SU-DHL-6 (cell line): ENCODE results near the gene GRB14.

Experiments
- H2AFZ ChIP-seq: fragments of 200-600 bp; sonication (generic); 2 replicates; pipeline ENCODE4 v1.6.1; 2014; ENCODE audit warnings: low read depth, mild to moderate bottlenecking, moderate library complexity, mixed read lengths, antibody characterized with exemption, low read length; ENCODE audit not compliant: severe bottlenecking
- H3F3A ChIP-seq: fragments of 200-600 bp; shearing (Covaris generic); 2 replicates; pipeline ENCODE4 v1.6.0; 2016; ENCODE audit warnings: antibody characterized with exemption, mild to moderate bottlenecking; ENCODE audit not compliant: insufficient read depth
- H3K27ac ChIP-seq: fragments of 200-600 bp; sonication (generic); 2 replicates; pipeline ENCODE4 v1.5.1; 2016; ENCODE audit warnings: low read depth, mild to moderate bottlenecking, low read length, moderate library complexity, mixed read lengths
- H3K27me3 ChIP-seq: fragments of 200-600 bp; sonication (generic), shearing (Covaris generic); 2 replicates; pipeline ENCODE4 v1.6.0; 2014; ENCODE audit warnings: mild to moderate bottlenecking, low read length
- H3K36me3 ChIP-seq: fragments of 200-600 bp; sonication (generic); 2 replicates; pipeline ENCODE4 v1.6.1; 2014; ENCODE audit warnings: mild to moderate bottlenecking, low read length, mixed read lengths
- H3K4me2 ChIP-seq: fragments of 300-600, 200-600 bp; shearing (Covaris generic), sonication (generic); 2 replicates; pipeline ENCODE4 v1.6.0; 2014; ENCODE audit warnings: low read length, low read depth, mild to moderate bottlenecking; ENCODE audit not compliant: poor library complexity, severe bottlenecking
- H3K4me3 ChIP-seq: fragments of 200-600 bp; sonication (generic); 2 replicates; pipeline ENCODE4 v1.5.1; 2014; ENCODE audit warnings: antibody characterized with exemption, low read length, mild to moderate bottlenecking, mixed read lengths; ENCODE audit not compliant: insufficient read depth, poor library complexity, severe bottlenecking
- H3K79me2 ChIP-seq: fragments of 200-600 bp; sonication (generic); 2 replicates; pipeline ENCODE4 v1.6.1; 2014; ENCODE audit warnings: mild to moderate bottlenecking, low read length, moderate library complexity; ENCODE audit not compliant: insufficient read depth
- H3K9ac ChIP-seq: fragments of 200-600 bp; sonication (generic); 2 replicates; pipeline ENCODE4 v1.7.0; 2014; ENCODE audit warnings: mild to moderate bottlenecking, low read length
- H3K9me2 ChIP-seq: fragments of 200-600 bp; sonication (generic); replicated peaks from 2 replicates; pipeline ENCODE4 v1.6.1; 2014; ENCODE audit warnings: low read length; ENCODE audit not compliant: insufficient read depth
- H3K9me3 ChIP-seq: fragments of 200-600 bp; sonication (generic); 2 replicates; pipeline ENCODE4 v1.6.1; 2014; ENCODE audit warnings: low read length, mixed read lengths; ENCODE audit not compliant: insufficient read depth
- H4K20me1 ChIP-seq: fragments of 200-600 bp; sonication (generic); 2 replicates; pipeline ENCODE4 v1.6.1; 2014; ENCODE audit warnings: low read depth, mild to moderate bottlenecking, antibody characterized with exemption, low read length, moderate library complexity, mixed read lengths
- EZH2phosphoT487 ChIP-seq: fragments of 200-600 bp; sonication (generic), shearing (Covaris generic); conservative IDR thresholded peaks from 2 replicates; pipeline ENCODE4 v1.6.1; 2018; ENCODE audit warnings: mild to moderate bottlenecking, antibody characterized with exemption, low read length, moderate library complexity, mixed read lengths
- TF ChIP-seq, protein P1 (sequence below): fragments of 200-600 bp; sonication (generic); IDR thresholded peaks from one replicate; pipeline ENCODE4 v1.5.1; 2017; ENCODE audit warnings: antibody characterized with exemption, mild to moderate bottlenecking, low read length, moderate library complexity; ENCODE audit not compliant: insufficient read depth, poor library complexity, severe bottlenecking

GRB14 gene

DNA sequence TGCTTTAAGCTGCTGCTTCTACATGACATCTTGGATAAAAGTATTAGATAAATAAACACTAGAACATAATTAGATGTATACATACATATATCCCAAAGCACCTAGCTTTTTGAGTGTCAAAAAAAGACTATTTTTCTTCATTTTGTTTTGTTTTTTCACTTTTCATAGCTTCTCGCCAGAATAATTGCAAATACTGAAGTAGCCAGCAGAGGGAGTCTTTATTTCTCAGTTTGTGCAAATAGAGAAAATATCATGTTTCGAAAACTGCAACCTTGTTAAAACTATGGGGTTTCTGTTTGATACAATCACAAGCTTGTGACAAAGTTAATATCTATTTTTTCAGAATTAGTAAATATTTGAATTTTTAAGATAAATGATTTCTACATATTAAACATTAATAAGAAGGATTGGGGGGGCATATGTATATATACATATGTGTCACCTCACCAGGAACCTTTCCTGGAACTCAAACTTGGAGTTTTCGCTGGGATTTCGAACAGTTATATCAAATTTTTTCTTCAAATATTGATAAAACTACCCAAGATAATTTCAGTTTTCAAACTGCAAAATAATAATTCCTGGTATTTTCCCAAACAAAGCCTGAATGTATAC, 61.0 kb downstream of the GRB14 start:
- no peaks in the 10 kb centered on the region for H3K9me2 ChIP-seq
- H2AFZ ChIP-seq: peak overlapping the region; percentile 34
- no peak overlapping the region for H3K27ac ChIP-seq
- no peaks in the 10 kb centered on the region for H3K79me2 ChIP-seq
- H3K9me3 ChIP-seq: no peaks in the 10 kb centered on the region
- no peak for TF ChIP-seq EZH2phosphoT487
- TF ChIP-seq, protein P1, sequence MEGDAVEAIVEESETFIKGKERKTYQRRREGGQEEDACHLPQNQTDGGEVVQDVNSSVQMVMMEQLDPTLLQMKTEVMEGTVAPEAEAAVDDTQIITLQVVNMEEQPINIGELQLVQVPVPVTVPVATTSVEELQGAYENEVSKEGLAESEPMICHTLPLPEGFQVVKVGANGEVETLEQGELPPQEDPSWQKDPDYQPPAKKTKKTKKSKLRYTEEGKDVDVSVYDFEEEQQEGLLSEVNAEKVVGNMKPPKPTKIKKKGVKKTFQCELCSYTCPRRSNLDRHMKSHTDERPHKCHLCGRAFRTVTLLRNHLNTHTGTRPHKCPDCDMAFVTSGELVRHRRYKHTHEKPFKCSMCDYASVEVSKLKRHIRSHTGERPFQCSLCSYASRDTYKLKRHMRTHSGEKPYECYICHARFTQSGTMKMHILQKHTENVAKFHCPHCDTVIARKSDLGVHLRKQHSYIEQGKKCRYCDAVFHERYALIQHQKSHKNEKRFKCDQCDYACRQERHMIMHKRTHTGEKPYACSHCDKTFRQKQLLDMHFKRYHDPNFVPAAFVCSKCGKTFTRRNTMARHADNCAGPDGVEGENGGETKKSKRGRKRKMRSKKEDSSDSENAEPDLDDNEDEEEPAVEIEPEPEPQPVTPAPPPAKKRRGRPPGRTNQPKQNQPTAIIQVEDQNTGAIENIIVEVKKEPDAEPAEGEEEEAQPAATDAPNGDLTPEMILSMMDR: peak; percentile 75
- H3K27me3 ChIP-seq: no peaks in the 10 kb centered on the region
- H3K9ac ChIP-seq: no peak overlapping the region
- no peaks in the 10 kb centered on the region for H4K20me1 ChIP-seq
- no peaks in the 10 kb centered on the region for H3F3A ChIP-seq
- no peak overlapping the region for H3K4me2 ChIP-seq
- H3K4me3 ChIP-seq: no peak overlapping the region
- H3K36me3 ChIP-seq: no peaks in the 10 kb centered on the region

DNA sequence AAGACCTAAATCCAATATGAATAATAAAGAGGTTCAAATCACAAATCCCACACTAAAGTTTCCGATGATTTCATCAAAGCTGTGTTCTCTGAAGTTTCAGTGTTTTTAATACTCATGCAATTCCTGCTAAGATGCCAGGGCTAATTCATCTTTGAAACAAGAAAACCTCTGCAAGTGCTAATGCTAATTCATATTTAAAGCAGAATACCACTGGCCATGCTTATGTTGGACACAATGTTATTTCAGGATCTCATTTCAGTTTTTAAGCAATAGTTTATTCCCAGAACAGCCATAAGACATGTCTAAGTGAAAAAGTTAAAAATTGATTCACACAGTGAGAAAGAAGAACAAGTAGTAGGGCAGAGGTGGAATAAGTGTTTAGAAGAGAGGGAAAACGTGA, 62.8 kb downstream of the GRB14 start:
- H3K27me3 ChIP-seq: no peaks in the 10 kb centered on the region
- no peak overlapping the region for H2AFZ ChIP-seq
- no peak overlapping the region for H3K27ac ChIP-seq
- no peaks in the 10 kb centered on the region for H3K9me3 ChIP-seq
- TF ChIP-seq, protein P1: no peak
- no peak for TF ChIP-seq EZH2phosphoT487
- H3K4me3 ChIP-seq: no peak overlapping the region
- no peaks in the 10 kb centered on the region for H3K9me2 ChIP-seq
- H4K20me1 ChIP-seq: no peaks in the 10 kb centered on the region
- no peaks in the 10 kb centered on the region for H3K79me2 ChIP-seq
- H3K4me2 ChIP-seq: no peak overlapping the region
- H3K36me3 ChIP-seq: no peaks in the 10 kb centered on the region
- no peak overlapping the region for H3K9ac ChIP-seq
- no peaks in the 10 kb centered on the region for H3F3A ChIP-seq

DNA sequence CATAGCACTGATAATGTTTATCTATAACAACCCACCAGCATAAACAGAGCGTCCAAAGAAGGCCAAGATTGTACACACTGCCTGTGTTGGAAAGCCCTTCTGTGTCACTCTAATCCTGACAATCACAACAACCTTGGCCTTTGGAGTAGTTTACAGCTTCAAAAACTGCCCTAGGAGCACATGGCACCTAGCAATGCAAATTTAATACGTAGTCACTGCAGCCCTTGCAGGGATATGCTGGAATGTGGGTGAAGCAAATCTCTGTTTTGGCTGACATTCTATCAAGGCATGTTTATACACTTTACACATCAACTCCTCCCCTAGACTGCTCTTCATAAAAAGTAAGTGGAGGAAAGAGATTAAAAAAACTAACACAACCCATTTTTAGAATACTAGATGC, 66.8 kb downstream of the GRB14 start:
- no peak overlapping the region for H3K4me3 ChIP-seq
- no peak overlapping the region for H3K9ac ChIP-seq
- H3K36me3 ChIP-seq: no peaks in the 10 kb centered on the region
- no peaks in the 10 kb centered on the region for H3K9me2 ChIP-seq
- no peaks in the 10 kb centered on the region for H3K79me2 ChIP-seq
- H4K20me1 ChIP-seq: no peaks in the 10 kb centered on the region
- H3F3A ChIP-seq: no peaks in the 10 kb centered on the region
- no peak overlapping the region for H3K4me2 ChIP-seq
- TF ChIP-seq, protein P1: no peak
- no peak for TF ChIP-seq EZH2phosphoT487
- H2AFZ ChIP-seq: no peak overlapping the region
- no peaks in the 10 kb centered on the region for H3K27me3 ChIP-seq
- no peak overlapping the region for H3K27ac ChIP-seq
- no peaks in the 10 kb centered on the region for H3K9me3 ChIP-seq
